PC-9 (cell line): ENCODE results near the gene SLC30A9. TPM values are rescaled to one million over a fixed set of nuclear protein-coding genes. Genes with fewer than 3 reads are reported as not detected.

Experiments used
- BruUV-seq: library from RNA; stranded (reverse); fragments of 400-500 nt; replicated peaks from 2 replicates; lab custom pipeline; 2021; lab: Mats Ljungman, UMichigan
- CTCF ChIA-PET: fragments of 300-600 bp; sonication (Branson Sonifier 250); formaldehyde crosslinking; loops from one replicate; lab custom pipeline; 2022; ENCODE audit warnings: antibody characterized with exemption; lab: Charles Lee
- POLR2A ChIA-PET: fragments of 300-600 bp; sonication (Branson Sonifier 250); formaldehyde crosslinking; loops from one replicate; lab custom pipeline; 2022; ENCODE audit warnings: antibody characterized with exemption; ENCODE audit not compliant: unreplicated experiment; lab: Charles Lee
- DNase-seq, 2 experiments: peaks; one replicate each; pipeline versions ENCODE4 v3.0.0 to v3.0.0-alpha.2; 2015 to 2022; ENCODE audit warnings: mixed read lengths in 1 of 2
- H2AFZ ChIP-seq: fragments of 200-600 bp; sonication (generic); 2 replicates; pipeline ENCODE4 v1.8.1; 2017; ENCODE audit warnings: antibody characterized with exemption
- H3F3A ChIP-seq: fragments of 200-600 bp; sonication (generic); 2 replicates; pipeline ENCODE4 v1.8.1; 2017; ENCODE audit warnings: antibody characterized with exemption, mild to moderate bottlenecking, low read depth; ENCODE audit not compliant: insufficient read depth
- H3K27ac ChIP-seq: fragments of 200-600 bp; sonication (generic); 2 replicates; pipeline ENCODE4 v1.6.1; 2016; ENCODE audit warnings: mixed run types
- H3K27me3 ChIP-seq: fragments of 200-600 bp; sonication (generic); 2 replicates; pipeline ENCODE4 v1.6.1; 2016; ENCODE audit warnings: low read depth, mixed run types; ENCODE audit not compliant: insufficient read depth
- H3K36me3 ChIP-seq: fragments of 200-600 bp; sonication (generic); 2 replicates; pipeline ENCODE4 v1.6.1; 2016; ENCODE audit warnings: low read depth, mixed run types
- H3K4me1 ChIP-seq: fragments of 200-600 bp; sonication (generic); replicated peaks from 2 replicates; pipeline ENCODE4 v1.6.1; 2016; ENCODE audit warnings: mixed run types; ENCODE audit not compliant: insufficient read depth
- H3K4me2 ChIP-seq: fragments of 200-600 bp; sonication (generic); 2 replicates; pipeline ENCODE4 v1.6.1; 2017; ENCODE audit warnings: mixed run types
- H3K4me3 ChIP-seq: fragments of 200-600 bp; sonication (generic); 2 replicates; pipeline ENCODE4 v1.6.1; 2016; ENCODE audit warnings: mixed run types
- H3K79me2 ChIP-seq: fragments of 200-600 bp; sonication (generic); 2 replicates; pipeline ENCODE4 v1.6.1; 2017; ENCODE audit warnings: low read depth, mixed run types
- H3K9me2 ChIP-seq: fragments of 200-600 bp; sonication (generic); 2 replicates; pipeline ENCODE4 v1.8.1; 2017; ENCODE audit warnings: mild to moderate bottlenecking; ENCODE audit not compliant: insufficient read depth
- H3K9me3 ChIP-seq: fragments of 200-600 bp; sonication (generic); 2 replicates; pipeline ENCODE4 v1.8.1; 2016; ENCODE audit warnings: low read depth; ENCODE audit not compliant: insufficient read depth
- H4K20me1 ChIP-seq: fragments of 200-600 bp; sonication (generic); 2 replicates; pipeline ENCODE4 v1.8.1; 2017; ENCODE audit not compliant: insufficient read depth
- EZH2 ChIP-seq: fragments of 200-600 bp; sonication (generic); IDR thresholded peaks from 2 replicates; pipeline ENCODE4 v1.8.0; 2017; ENCODE audit warnings: antibody characterized with exemption, low read depth
- intact Hi-C: fragments of 100-400 bp; cut with micrococcal nuclease; formaldehyde crosslinking; loops from one replicate; pipeline ENCODE4 v1.10.0; 2022; ENCODE audit not compliant: unreplicated experiment
- total RNA-seq: library from RNA; stranded (reverse); gene quantifications from 2 replicates; pipeline ENCODE4 v1.2.3, GENCODE V29; 2021
- TF ChIP-seq, protein P1 (sequence below): fragments of 200-600 bp; sonication (generic); conservative IDR thresholded peaks from 2 replicates; pipeline ENCODE4 v1.6.1; 2017; ENCODE audit warnings: mixed run types, antibody characterized with exemption, mild to moderate bottlenecking, moderate library complexity

SLC30A9 gene
- total RNA-seq, 1 experiment from 2014 or later: 47.6 TPM

DNA sequence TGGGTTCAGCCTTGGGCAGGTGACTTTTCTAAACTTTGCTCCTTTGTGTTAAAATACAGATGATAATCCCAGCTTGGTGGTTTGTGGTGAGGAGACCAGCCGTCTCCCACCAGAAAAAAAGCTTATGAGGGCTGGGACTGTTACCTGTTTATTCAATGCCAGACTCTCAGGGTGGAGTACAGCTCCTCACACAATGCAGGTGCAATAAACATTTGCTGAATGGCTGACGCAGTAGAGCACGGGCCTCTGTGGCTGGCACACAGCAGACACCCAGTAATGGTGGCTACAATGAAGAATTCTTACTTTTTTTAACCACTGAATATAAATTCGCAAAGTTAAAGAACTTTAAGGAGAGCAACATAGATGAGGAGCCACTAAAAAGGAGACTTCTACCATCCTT is 131.9 kb downstream of the SLC30A9 start:
- Histone ChIP-seq H3F3A (no peaks in the 10 kb centered on the region), H4K20me1 (no peaks in the 10 kb centered on the region), H3K4me1 (no peaks in the 10 kb centered on the region), H3K27me3 (peaks cover 98% of the 10 kb centered on the region), H3K4me3 (no peak overlapping the region), H3K9me3 (no peaks in the 10 kb centered on the region), H3K79me2 (no peaks in the 10 kb centered on the region), H2AFZ (no peak overlapping the region), H3K27ac (no peak overlapping the region), H3K9me2 (no peaks in the 10 kb centered on the region), H3K36me3 (no peaks in the 10 kb centered on the region), H3K4me2 (no peak overlapping the region)
- BruUV-seq: no TSS peak
- DNase-seq: no peak
- no peak for TF ChIP-seq EZH2
- TF ChIP-seq, protein P1, sequence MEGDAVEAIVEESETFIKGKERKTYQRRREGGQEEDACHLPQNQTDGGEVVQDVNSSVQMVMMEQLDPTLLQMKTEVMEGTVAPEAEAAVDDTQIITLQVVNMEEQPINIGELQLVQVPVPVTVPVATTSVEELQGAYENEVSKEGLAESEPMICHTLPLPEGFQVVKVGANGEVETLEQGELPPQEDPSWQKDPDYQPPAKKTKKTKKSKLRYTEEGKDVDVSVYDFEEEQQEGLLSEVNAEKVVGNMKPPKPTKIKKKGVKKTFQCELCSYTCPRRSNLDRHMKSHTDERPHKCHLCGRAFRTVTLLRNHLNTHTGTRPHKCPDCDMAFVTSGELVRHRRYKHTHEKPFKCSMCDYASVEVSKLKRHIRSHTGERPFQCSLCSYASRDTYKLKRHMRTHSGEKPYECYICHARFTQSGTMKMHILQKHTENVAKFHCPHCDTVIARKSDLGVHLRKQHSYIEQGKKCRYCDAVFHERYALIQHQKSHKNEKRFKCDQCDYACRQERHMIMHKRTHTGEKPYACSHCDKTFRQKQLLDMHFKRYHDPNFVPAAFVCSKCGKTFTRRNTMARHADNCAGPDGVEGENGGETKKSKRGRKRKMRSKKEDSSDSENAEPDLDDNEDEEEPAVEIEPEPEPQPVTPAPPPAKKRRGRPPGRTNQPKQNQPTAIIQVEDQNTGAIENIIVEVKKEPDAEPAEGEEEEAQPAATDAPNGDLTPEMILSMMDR: no peak
- ChIA-PET POLR2A (no interaction called here), CTCF (no interaction called here)
- intact Hi-C loops: no loop called here

DNA sequence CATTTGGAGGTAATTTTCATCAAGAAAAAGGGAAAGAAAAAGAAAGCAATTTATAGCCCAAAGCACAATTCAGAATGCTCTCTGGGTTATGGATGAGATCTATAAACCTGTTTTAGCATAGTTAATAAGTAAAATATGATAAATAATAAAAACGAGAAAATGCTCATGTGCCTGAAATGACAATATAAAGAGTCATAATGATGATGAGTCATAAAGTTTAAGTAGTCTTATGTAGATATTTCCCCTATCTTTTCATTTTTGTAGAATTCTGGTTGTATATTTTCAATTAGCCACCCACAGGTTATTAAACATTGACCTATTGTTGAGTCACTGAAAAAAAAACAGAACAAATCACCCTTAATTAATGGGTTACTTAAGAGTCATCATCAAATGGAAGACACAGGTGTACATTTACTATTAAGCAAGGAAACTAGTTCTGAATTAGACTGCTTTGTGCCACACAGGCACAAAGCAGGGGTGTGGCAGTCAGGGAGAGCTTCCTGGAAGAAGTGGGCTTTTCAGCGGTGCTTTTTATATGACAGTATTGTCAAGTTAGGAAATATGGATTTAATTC is 132.8 kb downstream of the SLC30A9 start:
- H3K9me3 ChIP-seq: no peaks in the 10 kb centered on the region

DNA sequence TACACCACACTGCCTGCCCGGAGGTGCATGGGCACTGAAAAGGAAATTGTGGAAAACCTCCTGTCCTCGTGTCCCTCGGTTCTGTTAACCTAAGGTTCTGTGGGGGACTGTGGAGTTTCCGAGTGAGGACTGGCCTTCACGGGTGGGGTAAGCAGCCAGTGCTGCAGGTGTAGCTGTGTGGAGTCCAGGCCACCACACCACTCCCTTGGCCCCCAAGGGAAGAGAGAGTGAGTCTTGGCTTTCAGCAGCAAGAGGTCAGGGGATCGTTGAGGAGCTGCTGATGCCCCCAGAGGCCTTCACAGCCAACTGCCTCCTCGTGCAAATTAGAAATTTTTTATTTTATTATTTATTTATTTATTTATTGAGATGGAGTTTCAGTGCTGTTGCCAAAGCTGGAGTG is 141.8 kb downstream of the SLC30A9 start:
- Histone ChIP-seq H3K4me1 (no peaks in the 10 kb centered on the region), H3K36me3 (no peaks in the 10 kb centered on the region), H3K79me2 (no peaks in the 10 kb centered on the region), H3F3A (no peaks in the 10 kb centered on the region), H3K4me2 (no peak overlapping the region), H3K27ac (no peak overlapping the region), H2AFZ (no peak overlapping the region), H3K4me3 (no peak overlapping the region), H3K9me3 (no peaks in the 10 kb centered on the region), H3K9me2 (no peaks in the 10 kb centered on the region), H3K27me3 (peaks cover 73% of the 10 kb centered on the region), H4K20me1 (no peaks in the 10 kb centered on the region)
- no TSS peak for BruUV-seq
- TF ChIP-seq, protein P1: no peak; the same call in 1 of the 2 replicates
- TF ChIP-seq EZH2: no peak
- CTCF ChIA-PET: no interaction called here
- POLR2A ChIA-PET: no interaction called here
- no peak for DNase-seq
- intact Hi-C loops: no loop called here

More for the DNA sequence above, 132.8 kb downstream of the SLC30A9 start:
- no peaks in the 10 kb centered on the region for H3K9me2 ChIP-seq
- no peak for DNase-seq
- POLR2A ChIA-PET: no interaction called here
- CTCF ChIA-PET: no interaction called here
- TF ChIP-seq, protein P1: no peak
- TF ChIP-seq EZH2: no peak
- H3K4me2 ChIP-seq: no peak overlapping the region
- H3K36me3 ChIP-seq: no peaks in the 10 kb centered on the region
- BruUV-seq: no TSS peak
- no peaks in the 10 kb centered on the region for H3K4me1 ChIP-seq
- intact Hi-C loops: no loop called here
- no peaks in the 10 kb centered on the region for H4K20me1 ChIP-seq
- no peaks in the 10 kb centered on the region for H3K79me2 ChIP-seq
- no peaks in the 10 kb centered on the region for H3F3A ChIP-seq
- peaks cover 98% of the 10 kb centered on the region for H3K27me3 ChIP-seq
- no peak overlapping the region for H3K27ac ChIP-seq
- no peak overlapping the region for H2AFZ ChIP-seq
- no peak overlapping the region for H3K4me3 ChIP-seq
